Mesenchymal stem cell (in vitro differentiated cells and primary cell): Measurements from ENCODE around the gene SCN2B.

Experiments
- DNase-seq: peaks from one replicate; pipeline ENCODE4 v3.0.0-alpha.2; 2013
- H2AFZ ChIP-seq: one replicate; pipeline ENCODE4 v1.6.1; 2013; ENCODE audit warnings: low read depth, mild to moderate bottlenecking, control low read depth, inconsistent platforms, low read length, moderate library complexity
- H2AK5ac ChIP-seq: 2 replicates; pipeline ENCODE4 v1.6.1; 2013; ENCODE audit warnings: low read length, moderate library complexity, mild to moderate bottlenecking, inconsistent platforms; ENCODE audit not compliant: severe bottlenecking
- H2BK120ac ChIP-seq: one replicate; pipeline ENCODE4 v1.6.1; 2013; ENCODE audit warnings: low read depth, mild to moderate bottlenecking, inconsistent platforms, low read length, moderate library complexity
- H2BK12ac ChIP-seq, 2 experiments: one replicate each; pipeline ENCODE4 v1.6.1; 2013; ENCODE audit warnings: inconsistent platforms in 2 of 2, low read length in 2 of 2, mild to moderate bottlenecking in 2 of 2, moderate library complexity in 2 of 2, control low read depth in 1 of 2
- H2BK15ac ChIP-seq: one replicate; pipeline ENCODE4 v1.6.1; 2013; ENCODE audit warnings: mild to moderate bottlenecking, low read depth, inconsistent platforms; ENCODE audit not compliant: poor library complexity, severe bottlenecking
- H2BK5ac ChIP-seq: 2 replicates; pipeline ENCODE4 v1.6.1; 2013; ENCODE audit warnings: low read depth, mild to moderate bottlenecking, low read length, control low read depth, inconsistent platforms; ENCODE audit not compliant: poor library complexity, severe bottlenecking
- H3K14ac ChIP-seq, 2 experiments: one replicate each; pipeline ENCODE4 v1.6.1; 2013; ENCODE audit warnings: inconsistent platforms in 2 of 2, low read length in 2 of 2, control low read depth in 1 of 2, mild to moderate bottlenecking in 1 of 2, moderate library complexity in 1 of 2
- H3K18ac ChIP-seq, 2 experiments: one replicate each; pipeline ENCODE4 v1.6.1; 2013; ENCODE audit warnings: inconsistent platforms in 2 of 2, low read length in 2 of 2, control low read depth in 1 of 2, low read depth in 1 of 2, mild to moderate bottlenecking in 1 of 2
- H3K23ac ChIP-seq, 2 experiments: one replicate each; pipeline ENCODE4 v1.6.1; 2013; ENCODE audit warnings: inconsistent platforms in 2 of 2, low read length in 2 of 2, mild to moderate bottlenecking in 2 of 2, moderate library complexity in 2 of 2, control low read depth in 1 of 2
- H3K27ac ChIP-seq: 2 replicates; pipeline ENCODE4 v1.5.1; 2013; ENCODE audit warnings: mild to moderate bottlenecking, moderate library complexity, low read length, control low read depth, inconsistent platforms; ENCODE audit not compliant: poor library complexity, severe bottlenecking
- H3K27me3 ChIP-seq, 2 experiments: 2 replicates each; pipeline versions ENCODE4 v1.6.1 to v1.7.0; 2013; ENCODE audit warnings: low read length in 2 of 2, mild to moderate bottlenecking in 2 of 2, moderate library complexity in 2 of 2, control low read depth in 1 of 2, inconsistent platforms in 1 of 2; ENCODE audit not compliant: control insufficient read depth in 1 of 2, insufficient read depth in 1 of 2
- H3K36me3 ChIP-seq, 2 experiments: 2 replicates each; pipeline versions ENCODE4 v1.6.1 to v1.7.0; 2013; ENCODE audit warnings: low read length in 2 of 2, control low read depth in 1 of 2, inconsistent platforms in 1 of 2, low read depth in 1 of 2, mild to moderate bottlenecking in 1 of 2; ENCODE audit not compliant: insufficient read depth in 2 of 2, control insufficient read depth in 1 of 2
- H3K4ac ChIP-seq, 2 experiments: one replicate each; pipeline ENCODE4 v1.6.1; 2013; ENCODE audit warnings: inconsistent platforms in 2 of 2, low read length in 2 of 2, mild to moderate bottlenecking in 2 of 2, moderate library complexity in 2 of 2, control low read depth in 1 of 2, low read depth in 1 of 2
- H3K4me1 ChIP-seq: 2 replicates; pipeline ENCODE4 v1.6.1; 2013; ENCODE audit warnings: low read depth, low read length, control low read depth; ENCODE audit not compliant: control insufficient read depth, insufficient read depth
- H3K4me2 ChIP-seq: 2 replicates; pipeline ENCODE4 v1.6.1; 2013; ENCODE audit warnings: low read length, mild to moderate bottlenecking, inconsistent platforms; ENCODE audit not compliant: poor library complexity, severe bottlenecking
- H3K4me3 ChIP-seq, 2 experiments: 2 replicates each; pipeline versions ENCODE4 v1.5.1 to v1.7.0; 2013; ENCODE audit warnings: low read length in 2 of 2, mild to moderate bottlenecking in 2 of 2, control low read depth in 1 of 2, low read depth in 1 of 2; ENCODE audit not compliant: insufficient read depth in 1 of 2
- H3K79me1 ChIP-seq: replicated peaks from 2 replicates; pipeline ENCODE4 v1.6.1; 2013; ENCODE audit warnings: mild to moderate bottlenecking, control low read depth, low read length, inconsistent platforms; ENCODE audit not compliant: poor library complexity, severe bottlenecking
- H3K9ac ChIP-seq: 2 replicates; pipeline ENCODE4 v1.7.0; 2013; ENCODE audit warnings: mild to moderate bottlenecking, low read length, moderate library complexity
- H3K9me3 ChIP-seq: 2 replicates; pipeline ENCODE4 v1.7.0; 2013; ENCODE audit warnings: mild to moderate bottlenecking, low read length; ENCODE audit not compliant: control insufficient read depth
- H4K8ac ChIP-seq: one replicate; pipeline ENCODE4 v1.6.1; 2013; ENCODE audit warnings: inconsistent platforms, mild to moderate bottlenecking, low read length, moderate library complexity
- H4K91ac ChIP-seq: one replicate; pipeline ENCODE4 v1.6.1; 2013; ENCODE audit warnings: mild to moderate bottlenecking, low read length, inconsistent platforms
- WGBS: methylation state at CpG from one replicate; pipeline ENCODE4 v1.1.7; 2013; ENCODE audit warnings: mixed read lengths; 5-methylcytosine and 5-hydroxymethylcytosine counted together

Gene SCN2B

GRCh38 chr11:118172356-118172755, 4.1 kb downstream of the SCN2B start:
- no peak overlapping the region for H2BK120ac ChIP-seq
- H3K27me3 ChIP-seq, result peaks cover 91 to 94% of the 10 kb centered on the region in 2 experiments
- no peak overlapping the region for H3K4ac ChIP-seq
- no peak overlapping the region for H3K18ac ChIP-seq
- H3K79me1 ChIP-seq, result no peaks in the 10 kb centered on the region
- no peak overlapping the region for H2BK5ac ChIP-seq
- H3K23ac ChIP-seq, result no peak overlapping the region
- no peak overlapping the region for H4K91ac ChIP-seq
- H3K4me1 ChIP-seq, result peaks cover 9% of the 10 kb centered on the region
- WGBS, result 80% methylated on average over 9 of the region's 9 CpGs
- H3K9me3 ChIP-seq, result no peaks in the 10 kb centered on the region
- no peaks in the 10 kb centered on the region for H3K36me3 ChIP-seq
- H2AK5ac ChIP-seq, result no peak overlapping the region
- H4K8ac ChIP-seq, result no peak overlapping the region
- no peak overlapping the region for H2BK15ac ChIP-seq
- no peak overlapping the region for H3K4me3 ChIP-seq
- H3K14ac ChIP-seq, result no peak overlapping the region
- H3K27ac ChIP-seq, result no peak overlapping the region
- no peak overlapping the region for H2AFZ ChIP-seq
- H2BK12ac ChIP-seq, result no peak overlapping the region
- H3K9ac ChIP-seq, result no peak overlapping the region
- no peak overlapping the region for H3K4me2 ChIP-seq
- DNase-seq, result no peak

- peak; percentile 53 for DNase-seq
- Histone ChIP-seq H3K14ac (no peak overlapping the region), H3K4ac (no peak overlapping the region), H3K4me1 (peaks cover 9% of the 10 kb centered on the region), H3K4me3 (no peak overlapping the region), H2AFZ (no peak overlapping the region), H4K8ac (no peak overlapping the region), H2BK120ac (no peak overlapping the region), H3K4me2 (no peak overlapping the region), H3K9me3 (no peaks in the 10 kb centered on the region), H3K23ac (no peak overlapping the region), H2AK5ac (no peak overlapping the region), H3K18ac (no peak overlapping the region), H2BK12ac (no peak overlapping the region), H3K27ac (no peak overlapping the region), H3K36me3 (no peaks in the 10 kb centered on the region), H2BK15ac (no peak overlapping the region), H2BK5ac (no peak overlapping the region), H3K79me1 (no peaks in the 10 kb centered on the region), H3K9ac (no peak overlapping the region), H4K91ac (no peak overlapping the region), H3K27me3 (peaks cover 90 to 92% of the 10 kb centered on the region in 2 experiments)
- WGBS, result 3% methylated on average over 28 of the region's 29 CpGs
Measured at GRCh38 chr11:118171269-118172062, 5.0 kb downstream of the SCN2B start.

- Histone ChIP-seq H3K18ac (no peak overlapping the region), H2BK12ac (no peak overlapping the region), H2AK5ac (no peak overlapping the region), H4K91ac (no peak overlapping the region), H3K9ac (no peak overlapping the region), H3K9me3 (no peaks in the 10 kb centered on the region), H3K4me1 (peaks cover 10% of the 10 kb centered on the region), H3K79me1 (no peaks in the 10 kb centered on the region), H3K23ac (no peak overlapping the region), H3K4me3 (no peak overlapping the region), H3K27me3 (peaks cover 87 to 88% of the 10 kb centered on the region in 2 experiments), H3K27ac (no peak overlapping the region), H2BK15ac (no peak overlapping the region), H2AFZ (no peak overlapping the region), H4K8ac (no peak overlapping the region), H3K4me2 (no peak overlapping the region), H2BK5ac (no peak overlapping the region), H3K4ac (no peak overlapping the region), H2BK120ac (no peak overlapping the region), H3K36me3 (no peaks in the 10 kb centered on the region), H3K14ac (no peak overlapping the region)
- 17% methylated on average over 8 of the region's 8 CpGs for WGBS
- no peak for DNase-seq
Measured at GRCh38 chr11:118170882-118171268, 5.6 kb downstream of the SCN2B start.

- Histone ChIP-seq H3K79me1 (no peaks in the 10 kb centered on the region), H3K4me3 (no peak overlapping the region), H3K9ac (no peak overlapping the region), H2BK15ac (no peak overlapping the region), H3K27me3 (peaks cover 85% of the 10 kb centered on the region in 2 experiments), H2BK12ac (no peak overlapping the region), H2BK5ac (no peak overlapping the region), H2AK5ac (no peak overlapping the region), H3K14ac (no peak overlapping the region), H3K18ac (no peak overlapping the region), H3K23ac (no peak overlapping the region), H2AFZ (no peak overlapping the region), H3K9me3 (no peaks in the 10 kb centered on the region), H3K4ac (no peak overlapping the region), H3K27ac (no peak overlapping the region), H2BK120ac (no peak overlapping the region), H3K4me1 (peaks cover 8% of the 10 kb centered on the region), H4K8ac (no peak overlapping the region), H4K91ac (no peak overlapping the region), H3K36me3 (no peaks in the 10 kb centered on the region), H3K4me2 (no peak overlapping the region)
- no peak for DNase-seq
- 61% methylated on average over 9 of the region's 9 CpGs for WGBS
Measured at GRCh38 chr11:118170231-118170630, 6.2 kb downstream of the SCN2B start.
